T-helper 1 cell treated with Interleukin-12 subunit alpha and Interleukin-12 subunit beta and Interleukin-4 antibody, amounts not matched to agents 30 ng/mL and 1 ng/mL, for 36 hours (primary cell): ENCODE measurements around the gene ZNF300. TPM values are rescaled to one million over a fixed set of nuclear protein-coding genes. Genes with fewer than 3 reads are reported as not detected.
"Not testable (repeated sequence)": the region's sequence is repeated elsewhere in the genome, so short reads cannot be mapped to it uniquely, and the experiment has no call there.

Experiments
- intact Hi-C: fragments of 100-400 bp; cut with micrococcal nuclease; formaldehyde crosslinking; loops from one replicate; pipeline ENCODE4 v1.15.1; 2024
- total RNA-seq: library from RNA; stranded (reverse); gene quantifications from 2 replicates; pipeline ENCODE4 v1.2.3, GENCODE V29; 2022

ZNF300 gene
- total RNA-seq: 0.54 and 0.61 TPM in 2 replicates

GRCh38 chr5:150904479-150905311 is at the start of gene ZNF300:
TSS of gene ZNF300 (minus strand) at chr5:150904980. CDS start at chr5:150903155, 1,825 bp downstream.
- intact Hi-C loops: no loop called here

GRCh38 chr5:150948539-150948938 is 43.8 kb upstream of the ZNF300 start:
- intact Hi-C loops: no loop called here

- intact Hi-C loops: no loop called here
Observed at GRCh38 chr5:150946351-150946905, 41.6 kb upstream of the ZNF300 start.

GRCh38 chr5:150945947-150946346 is 41.2 kb upstream of the ZNF300 start:
- intact Hi-C loops: no loop called here

- intact Hi-C loops: no loop called here
Observed at GRCh38 chr5:150945486-150945885, 40.7 kb upstream of the ZNF300 start.

- intact Hi-C loops: no loop called here
Observed at GRCh38 chr5:150931368-150931965, 26.7 kb upstream of the ZNF300 start.

GRCh38 chr5:150918613-150919012 is 13.8 kb upstream of the ZNF300 start:
- intact Hi-C loops: no loop called here

- intact Hi-C loops: no loop called here
Observed at GRCh38 chr5:150912312-150912814, 7.6 kb upstream of the ZNF300 start.

- intact Hi-C loops: no loop called here
Observed at GRCh38 chr5:150905312-150905683, 518 bp upstream of the ZNF300 start.

- intact Hi-C loops: no loop called here
Observed at GRCh38 chr5:150901446-150901845, 3.3 kb downstream of the ZNF300 start.

- intact Hi-C loops: no loop called here
Observed at GRCh38 chr5:150895431-150896428, 9.1 kb downstream of the ZNF300 start.

- intact Hi-C loops: no loop called here
Observed at GRCh38 chr5:150879358-150879757, 25.4 kb downstream of the ZNF300 start.

GRCh38 chr5:150862070-150862469 is 42.7 kb downstream of the ZNF300 start:
- intact Hi-C loops: no loop called here

GRCh38 chr5:150860246-150860821 is 44.4 kb downstream of the ZNF300 start:
- intact Hi-C loops: no loop called here

GRCh38 chr5:150856700-150857099 is 48.1 kb downstream of the ZNF300 start:
- intact Hi-C loops: not testable (repeated sequence)

- intact Hi-C loops: no loop called here
Observed at GRCh38 chr5:150853561-150853960, 51.2 kb downstream of the ZNF300 start.

- intact Hi-C loops: no loop called here
Observed at GRCh38 chr5:150851039-150851438, 53.7 kb downstream of the ZNF300 start.

GRCh38 chr5:150848271-150848670 is 56.5 kb downstream of the ZNF300 start:
- intact Hi-C loops: loop anchor here (5.0 kb wide), 1 partner anchor 269 kb away; no protein-coding TSS in a partner anchor

GRCh38 chr5:150847334-150847695 is 57.5 kb downstream of the ZNF300 start:
- intact Hi-C loops: loop anchor here (1.0 to 5.0 kb wide), 16 partner anchors 46 to 847 kb away; partner anchors contain the start of genes CD74, HMGXB3, RBM22 and RPS14

GRCh38 chr5:150846654-150847333 is 58.0 kb downstream of the ZNF300 start:
- intact Hi-C loops: loop anchor here (1.0 to 5.0 kb wide), 17 partner anchors 45 to 846 kb away; partner anchors contain the start of genes CD74, HMGXB3, RBM22 and RPS14
